Osteoblast (primary cell): ENCODE data around the gene INPP5A. TPM values are rescaled to one million over a fixed set of nuclear protein-coding genes. Genes with fewer than 3 reads are reported as not detected.
"Not testable (repeated sequence)": the region's sequence is repeated elsewhere in the genome, so short reads cannot be mapped to it uniquely, and the experiment has no call there.

ENCODE experiments used
- DNase-seq: peaks from one replicate; pipeline ENCODE4 v3.0.0; 2011; ENCODE audit warnings: low spot score, mixed read lengths; ENCODE audit not compliant: insufficient read length; ENCODE audit errors: missing footprints
- H2AFZ ChIP-seq: 2 replicates; pipeline ENCODE4 v1.6.0; 2011; ENCODE audit warnings: mild to moderate bottlenecking, low read length
- H3K27ac ChIP-seq: 2 replicates; pipeline ENCODE4 v1.5.1; 2011; ENCODE audit warnings: mild to moderate bottlenecking, low read depth, low read length, moderate library complexity
- H3K27me3 ChIP-seq: 2 replicates; pipeline ENCODE4 v1.6.0; 2012; ENCODE audit warnings: mild to moderate bottlenecking, control low read depth, inconsistent platforms, low read length, moderate library complexity; ENCODE audit not compliant: insufficient read depth
- H3K36me3 ChIP-seq: 2 replicates; pipeline ENCODE4 v1.5.1; 2011; ENCODE audit warnings: mild to moderate bottlenecking, low read length, control low read depth, moderate library complexity; ENCODE audit not compliant: insufficient read depth
- H3K4me1 ChIP-seq: 2 replicates; pipeline ENCODE4 v1.5.1; 2011; ENCODE audit warnings: mild to moderate bottlenecking, low read length, control low read depth, moderate library complexity; ENCODE audit not compliant: insufficient read depth
- H3K4me2 ChIP-seq: 2 replicates; pipeline ENCODE4 v1.6.0; 2011; ENCODE audit warnings: mild to moderate bottlenecking, low read length; ENCODE audit not compliant: insufficient read depth
- H3K4me3 ChIP-seq: fragments of 200-600 bp; sonication (generic); 3 replicates; pipeline ENCODE4 v1.5.1; 2012; ENCODE audit warnings: mild to moderate bottlenecking, low read length, inconsistent platforms; ENCODE audit not compliant: insufficient read depth
- H3K79me2 ChIP-seq: 2 replicates; pipeline ENCODE4 v1.6.0; 2012; ENCODE audit warnings: mild to moderate bottlenecking, low read length, control low read depth, inconsistent platforms; ENCODE audit not compliant: insufficient read depth
- H3K9me3 ChIP-seq: 2 replicates; pipeline ENCODE4 v1.5.1; 2011; ENCODE audit warnings: low read depth, low read length, control low read depth
- H4K20me1 ChIP-seq: 2 replicates; pipeline ENCODE4 v1.6.0; 2012; ENCODE audit warnings: mild to moderate bottlenecking, low read length, control low read depth; ENCODE audit not compliant: insufficient read depth
- total RNA-seq: library from RNA; depleted of rRNA; stranded (reverse); fragments of >200 nt; gene quantifications from 2 replicates; pipeline ENCODE4 v1.2.3, GENCODE V29; 2012
- TF ChIP-seq, protein P1 (sequence below): IDR thresholded peaks from 2 replicates; pipeline ENCODE4 v1.5.1; 2011; ENCODE audit warnings: mild to moderate bottlenecking, low read depth, low read length, moderate library complexity; ENCODE audit errors: extremely low read depth

INPP5A gene
- total RNA-seq, 1 donor, result 22.8 TPM

GRCh38 chr10:132817701-132818211, 280.2 kb downstream of the INPP5A start:
- Histone ChIP-seq H3K36me3 (no peaks in the 10 kb centered on the region), H3K4me1 (no peaks in the 10 kb centered on the region), H3K4me2 (no peak overlapping the region), H3K9me3 (no peaks in the 10 kb centered on the region), H2AFZ (no peak overlapping the region), H3K27me3 (peaks cover 5% of the 10 kb centered on the region), H4K20me1 (no peaks in the 10 kb centered on the region), H3K79me2 (no peaks in the 10 kb centered on the region), H3K4me3 (no peak overlapping the region), H3K27ac (no peak overlapping the region)
- no peak for DNase-seq
- TF ChIP-seq, protein P1, sequence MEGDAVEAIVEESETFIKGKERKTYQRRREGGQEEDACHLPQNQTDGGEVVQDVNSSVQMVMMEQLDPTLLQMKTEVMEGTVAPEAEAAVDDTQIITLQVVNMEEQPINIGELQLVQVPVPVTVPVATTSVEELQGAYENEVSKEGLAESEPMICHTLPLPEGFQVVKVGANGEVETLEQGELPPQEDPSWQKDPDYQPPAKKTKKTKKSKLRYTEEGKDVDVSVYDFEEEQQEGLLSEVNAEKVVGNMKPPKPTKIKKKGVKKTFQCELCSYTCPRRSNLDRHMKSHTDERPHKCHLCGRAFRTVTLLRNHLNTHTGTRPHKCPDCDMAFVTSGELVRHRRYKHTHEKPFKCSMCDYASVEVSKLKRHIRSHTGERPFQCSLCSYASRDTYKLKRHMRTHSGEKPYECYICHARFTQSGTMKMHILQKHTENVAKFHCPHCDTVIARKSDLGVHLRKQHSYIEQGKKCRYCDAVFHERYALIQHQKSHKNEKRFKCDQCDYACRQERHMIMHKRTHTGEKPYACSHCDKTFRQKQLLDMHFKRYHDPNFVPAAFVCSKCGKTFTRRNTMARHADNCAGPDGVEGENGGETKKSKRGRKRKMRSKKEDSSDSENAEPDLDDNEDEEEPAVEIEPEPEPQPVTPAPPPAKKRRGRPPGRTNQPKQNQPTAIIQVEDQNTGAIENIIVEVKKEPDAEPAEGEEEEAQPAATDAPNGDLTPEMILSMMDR, result no peak

DNA sequence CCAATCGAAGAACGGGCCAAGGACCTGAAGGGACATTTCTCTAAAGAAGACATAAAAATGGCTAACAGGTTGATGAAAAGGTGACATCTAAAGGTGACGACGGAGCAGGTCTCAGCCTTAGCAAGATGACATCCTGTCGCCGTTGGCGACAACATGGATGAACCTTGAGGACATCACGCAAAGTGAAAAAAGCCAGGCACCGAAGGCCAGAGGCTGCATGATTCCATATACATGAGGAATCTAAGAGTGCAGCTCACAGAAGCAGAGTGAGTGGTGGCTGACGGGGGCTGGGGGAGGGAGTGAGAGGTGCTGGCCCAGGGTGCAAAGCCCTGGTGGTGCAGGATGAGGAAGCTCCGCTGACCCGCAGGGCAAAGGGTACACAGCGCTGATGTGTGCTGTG, 282.5 kb downstream of the INPP5A start:
- H4K20me1 ChIP-seq, result no peaks in the 10 kb centered on the region
- H3K27me3 ChIP-seq, result peaks cover 5% of the 10 kb centered on the region
- no peak for DNase-seq
- no peaks in the 10 kb centered on the region for H3K79me2 ChIP-seq
- no peak overlapping the region for H3K27ac ChIP-seq
- no peak overlapping the region for H2AFZ ChIP-seq
- H3K4me3 ChIP-seq, result no peak overlapping the region
- no peaks in the 10 kb centered on the region for H3K36me3 ChIP-seq
- TF ChIP-seq, protein P1, result no peak
- no peaks in the 10 kb centered on the region for H3K9me3 ChIP-seq
- no peak overlapping the region for H3K4me2 ChIP-seq
- no peaks in the 10 kb centered on the region for H3K4me1 ChIP-seq

- not testable (repeated sequence) for H4K20me1 ChIP-seq, H3K4me3 ChIP-seq, H3K27me3 ChIP-seq, H2AFZ ChIP-seq, H3K4me2 ChIP-seq, H3K9me3 ChIP-seq, DNase-seq, H3K79me2 ChIP-seq, H3K27ac ChIP-seq, H3K36me3 ChIP-seq, H3K4me1 ChIP-seq
Measured at GRCh38 chr10:132825783-132826523, 288.4 kb downstream of the INPP5A start.

- Histone ChIP-seq H3K36me3 (no peaks in the 10 kb centered on the region), H3K27ac (no peak overlapping the region), H3K9me3 (no peaks in the 10 kb centered on the region), H4K20me1 (no peaks in the 10 kb centered on the region), H2AFZ (no peak overlapping the region), H3K79me2 (no peaks in the 10 kb centered on the region), H3K4me2 (no peak overlapping the region), H3K4me1 (no peaks in the 10 kb centered on the region), H3K4me3 (no peak overlapping the region), H3K27me3 (peaks cover 14% of the 10 kb centered on the region)
- no peak for DNase-seq
- TF ChIP-seq, protein P1, result no peak
Measured at GRCh38 chr10:132826524-132827422, 289.2 kb downstream of the INPP5A start.
